ENCODE measurements around the gene DCX. TPM values are rescaled to one million over a fixed set of nuclear protein-coding genes. Genes with fewer than 3 reads are reported as not detected.

The DCX gene
- polyA plus RNA-seq, 10 donors = 7.8 to 24.3 (median 16.4) TPM

DNA sequence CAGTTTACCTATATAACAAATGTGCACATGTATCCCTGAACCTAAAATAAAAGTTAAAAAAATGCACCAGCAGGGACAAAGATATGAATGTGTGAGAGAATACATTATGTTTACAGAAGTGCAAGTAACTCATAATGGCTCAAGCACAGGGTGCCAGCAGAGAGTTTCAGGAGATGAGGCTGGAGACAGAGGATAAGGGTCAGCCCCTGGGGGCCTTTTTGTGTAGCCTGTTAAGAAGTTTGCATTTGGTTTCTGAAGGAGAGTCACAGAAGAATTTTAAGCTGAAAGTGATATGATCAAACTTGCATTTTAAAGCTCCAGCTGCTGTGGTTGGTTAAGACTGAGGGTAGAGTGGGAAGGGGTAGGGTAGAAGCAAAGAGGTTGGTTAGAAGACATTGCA lies 93.1 kb downstream of the DCX start:
- no peak for DNase-seq

GRCh38 chrX:111309083-111309482 lies 102.9 kb downstream of the DCX start:
- peak; percentile 76 to 92 (median 84) for DNase-seq

- peak; percentile 60 to 82 (median 62) for DNase-seq
Measured at GRCh38 chrX:111308039-111308438, 104.0 kb downstream of the DCX start.

- DNase-seq = no peak
Measured at GRCh38 chrX:111302284-111302683, 109.7 kb downstream of the DCX start.

DNA sequence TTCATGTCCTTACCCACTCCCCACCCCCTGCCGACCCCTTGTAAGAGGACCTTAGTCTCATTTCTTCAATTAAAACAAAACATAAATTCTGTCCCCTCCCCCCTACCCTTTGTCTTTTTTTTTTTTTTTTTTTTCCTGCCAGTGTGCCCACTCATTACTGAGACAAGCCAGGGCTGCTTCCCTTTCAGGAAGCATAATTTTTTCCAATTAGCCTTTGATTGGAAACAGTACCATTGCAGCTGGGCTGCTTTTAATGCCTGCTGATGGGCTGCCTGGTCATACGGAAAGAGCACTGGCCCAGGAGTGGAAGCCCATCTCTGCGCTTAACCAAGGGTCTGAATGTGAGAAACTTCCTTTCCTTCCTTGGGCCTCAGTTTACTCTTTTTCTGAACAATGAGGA lies 123.2 kb downstream of the DCX start:
- no peak for DNase-seq

GRCh38 chrX:111284631-111285293 lies 127.2 kb downstream of the DCX start:
- DNase-seq = peak in 1 of 3 donors; percentile 31

- no peak for DNase-seq
Measured at GRCh38 chrX:111283446-111283845, 128.5 kb downstream of the DCX start.

DNA sequence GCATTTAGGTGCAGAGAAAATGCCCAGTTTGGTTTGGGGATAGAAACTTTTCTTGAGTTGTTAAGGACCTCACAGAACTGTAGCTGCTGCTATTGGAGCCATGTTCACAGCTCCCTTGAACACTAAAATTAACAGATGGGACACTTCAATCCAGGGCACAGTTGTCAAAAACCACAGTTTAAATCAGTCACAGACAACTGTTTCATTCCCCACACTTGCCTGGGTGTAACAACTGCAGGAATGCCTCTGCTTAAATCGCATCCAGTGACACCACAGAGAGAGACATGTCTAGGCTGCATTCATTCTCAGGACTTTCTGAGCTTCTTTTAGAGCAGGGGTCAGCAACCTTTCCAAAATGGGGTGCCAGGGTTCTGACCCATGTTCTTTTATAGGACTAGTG lies 129.0 kb downstream of the DCX start:
- DNase-seq = no peak

- DNase-seq = no peak
Measured at GRCh38 chrX:111282139-111282538, 129.9 kb downstream of the DCX start.

- DNase-seq = peak in 2 of 3 donors; percentile 72 to 88
Measured at GRCh38 chrX:111270339-111270738, 141.7 kb downstream of the DCX start, which contains the start of gene CAPN6. TSS of gene CAPN6 (minus strand) at chrX:111270483. CDS start at chrX:111263936, 6,547 bp downstream.

GRCh38 chrX:111268506-111268905 lies 143.5 kb downstream of the DCX start:
- DNase-seq = peak in 1 of 3 donors; percentile 65

DNA sequence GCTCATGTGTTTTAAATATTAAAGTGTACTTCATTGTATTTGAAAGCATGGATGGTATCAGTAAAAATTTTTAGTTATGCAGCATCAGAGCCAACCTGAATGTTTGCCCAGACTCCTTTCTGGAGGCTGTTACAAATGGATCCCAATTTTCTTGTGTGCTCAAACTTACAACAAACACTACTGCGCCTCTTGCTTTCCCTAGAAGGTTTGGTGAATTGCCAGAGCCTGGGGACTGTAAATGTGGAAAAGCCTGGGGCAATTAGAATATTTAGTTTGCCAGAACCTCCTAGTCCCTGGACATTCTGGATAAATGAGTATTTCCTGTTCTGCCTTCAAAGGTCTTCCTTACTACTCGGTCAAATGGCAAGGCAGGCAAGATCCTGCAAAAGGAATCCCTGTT lies 146.5 kb downstream of the DCX start:
- no peak for DNase-seq

DNA sequence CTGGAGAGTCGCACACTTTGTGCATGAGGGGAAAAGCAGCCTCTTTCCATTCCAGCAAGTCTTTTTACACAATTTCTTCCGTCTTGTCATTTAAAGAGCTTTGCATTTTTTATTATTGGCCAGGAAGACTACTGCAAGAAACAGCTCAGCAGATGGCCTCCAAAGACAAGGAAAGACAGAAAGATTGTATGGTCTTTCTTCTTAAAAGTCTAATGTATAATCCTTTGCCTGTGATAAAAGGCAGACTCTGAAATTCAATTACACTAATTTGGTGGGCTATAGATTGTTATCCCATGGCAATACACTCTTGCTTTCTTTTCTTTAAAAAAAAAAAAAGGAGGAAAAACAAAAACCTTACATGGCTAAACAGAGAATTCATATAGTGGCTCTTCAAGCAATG lies 147.6 kb downstream of the DCX start:
- DNase-seq = no peak

DNA sequence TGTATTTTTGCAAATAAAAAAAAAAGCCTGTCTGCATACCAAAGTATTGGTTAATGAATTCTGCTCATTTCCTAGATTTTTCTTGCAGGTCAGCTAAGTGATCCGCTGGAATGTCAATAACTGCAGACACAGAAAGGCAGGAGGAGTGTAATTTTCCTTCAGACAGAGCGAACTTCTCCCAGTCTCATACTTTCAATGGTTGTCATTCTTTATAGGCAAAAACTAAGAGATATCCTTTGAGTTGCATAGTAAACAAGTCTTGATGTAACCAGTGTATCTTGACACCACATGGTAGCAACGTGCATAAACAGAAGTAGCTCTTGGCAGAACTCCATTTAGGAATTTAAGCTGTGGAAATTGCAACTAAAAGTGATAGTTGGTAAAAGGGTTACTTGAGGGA lies 149.9 kb downstream of the DCX start:
- no peak for DNase-seq

DNA sequence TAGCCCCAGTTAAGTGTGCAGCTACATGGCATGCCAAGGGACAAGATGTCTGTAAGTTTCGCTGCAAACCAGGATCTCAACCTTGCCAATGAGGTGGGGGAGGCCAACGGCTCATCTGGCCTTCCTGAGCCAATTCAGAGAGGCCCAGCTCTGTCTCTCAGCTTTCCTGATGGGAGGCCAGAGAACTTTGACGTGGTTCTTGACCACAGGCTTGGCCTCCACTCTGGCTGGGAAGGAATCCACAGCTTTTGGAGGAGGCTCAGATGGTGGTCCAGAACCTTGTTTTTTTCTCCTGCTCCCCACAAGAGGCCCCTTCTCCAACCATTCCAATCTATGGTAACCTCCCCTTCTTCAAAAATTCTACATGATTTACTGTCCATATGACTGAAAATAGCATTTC lies 151.5 kb downstream of the DCX start:
- peak in 1 of 3 donors; percentile 60 for DNase-seq

DNA sequence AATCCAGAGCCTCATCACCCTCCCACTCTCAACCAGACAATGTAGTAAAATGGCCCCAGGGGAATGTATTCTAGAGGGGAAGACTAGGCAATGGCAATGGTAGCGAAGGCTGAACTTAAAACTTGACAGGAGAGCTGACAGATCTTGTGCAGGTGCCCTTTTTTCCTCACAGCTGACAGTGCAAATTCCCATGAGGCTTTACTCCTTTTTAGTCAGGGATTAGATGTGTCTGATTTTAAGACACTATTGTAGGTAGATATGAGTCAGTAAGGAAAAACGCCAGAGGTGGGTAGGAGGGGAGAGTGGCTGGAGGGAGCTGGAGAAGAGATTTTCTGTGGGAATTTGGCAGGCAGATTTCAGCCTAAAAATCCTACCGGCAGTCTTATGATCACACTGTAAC lies 152.4 kb downstream of the DCX start:
- DNase-seq = no peak

GRCh38 chrX:111257733-111258132 lies 154.3 kb downstream of the DCX start:
- peak in 2 of 3 donors; percentile 60 to 78 for DNase-seq

GRCh38 chrX:111254896-111255693 lies 156.9 kb downstream of the DCX start:
- no peak for DNase-seq

- no peak for DNase-seq
Measured at GRCh38 chrX:111244235-111244750, 167.7 kb downstream of the DCX start.
